AG04450 (cell line): ENCODE results near the gene GJA9. TPM values are rescaled to one million over a fixed set of nuclear protein-coding genes. Genes with fewer than 3 reads are reported as not detected.
"Not testable (repeated sequence)": the region's sequence is repeated elsewhere in the genome, so short reads cannot be mapped to it uniquely, and the experiment has no call there.

Experiments
- CTCF ChIA-PET: fragments of 300-600, 350-600 bp; formaldehyde crosslinking; extraction: SDS; loops from one replicate; lab custom pipeline; 2022; ENCODE audit warnings: antibody characterized with exemption, inconsistent platforms; lab: Charles Lee
- POLR2A ChIA-PET: fragments of 350-600 bp; formaldehyde crosslinking; extraction: SDS; loops from one replicate; lab custom pipeline; 2021; ENCODE audit warnings: antibody characterized with exemption, inconsistent platforms; lab: Yijun Ruan, JAX
- DNase-seq: peaks from one replicate; pipeline ENCODE4 v3.0.0-alpha.2; 2011; ENCODE audit warnings: low read depth, low spot score
- H3K27ac ChIP-seq: one replicate; pipeline ENCODE4 v1.5.1; 2012; ENCODE audit warnings: low read depth, low read length, control low read depth
- H3K27me3 ChIP-seq: one replicate; pipeline ENCODE4 v1.6.0; 2012; ENCODE audit warnings: low read length; ENCODE audit not compliant: control insufficient read depth, insufficient read depth
- H3K4me3 ChIP-seq: 2 replicates; pipeline ENCODE4 v1.5.1; 2011; ENCODE audit warnings: mild to moderate bottlenecking, low read depth, low read length, control low read depth
- H3K9me3 ChIP-seq: 2 replicates; pipeline ENCODE4 v1.5.1; 2012; ENCODE audit warnings: low read length; ENCODE audit not compliant: control insufficient read depth, insufficient read depth
- polyA plus RNA-seq: library from polyadenylated mRNA; depleted of rRNA; stranded (reverse); fragments of >200 nt; gene quantifications from 2 replicates; pipeline ENCODE4 v1.2.3, GENCODE V29; 2011
- TF ChIP-seq, protein P1 (sequence below): IDR thresholded peaks from 2 replicates; pipeline ENCODE4 v1.5.1; 2011; ENCODE audit warnings: low read depth, low read length, control low read depth, inconsistent platforms

GJA9 gene
- polyA plus RNA-seq, 1 experiment = not detected

DNA sequence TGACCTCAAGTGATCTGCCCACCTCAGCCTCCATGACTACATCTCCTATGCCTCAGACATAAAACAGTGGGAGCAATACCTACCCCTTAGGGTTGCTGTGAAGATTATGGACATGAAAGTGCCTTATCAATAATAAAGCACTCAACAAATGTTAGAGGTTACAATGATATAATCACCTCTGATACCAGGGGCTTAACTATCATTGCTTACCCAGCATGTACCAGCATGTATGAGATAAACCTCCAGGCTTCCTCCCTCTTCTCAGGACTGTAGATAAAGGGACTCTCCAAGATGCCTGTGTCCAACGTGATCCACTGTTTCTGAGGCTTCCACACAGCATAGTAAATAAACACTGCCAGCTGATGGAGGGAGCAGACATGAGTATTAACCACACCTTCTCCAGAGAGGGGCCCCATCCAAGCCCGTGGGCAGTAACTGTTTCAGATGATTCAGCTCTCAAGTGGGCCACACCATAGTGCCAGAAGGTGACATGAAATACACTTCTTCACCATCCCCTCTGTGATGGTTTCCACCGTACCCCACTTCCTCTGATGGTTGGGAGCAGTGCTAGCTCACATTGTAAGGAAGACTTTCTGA, 34.1 kb upstream of the GJA9 start:
- POLR2A ChIA-PET = no interaction called here
- CTCF ChIA-PET = no interaction called here
- DNase-seq = peak; percentile 15

DNA sequence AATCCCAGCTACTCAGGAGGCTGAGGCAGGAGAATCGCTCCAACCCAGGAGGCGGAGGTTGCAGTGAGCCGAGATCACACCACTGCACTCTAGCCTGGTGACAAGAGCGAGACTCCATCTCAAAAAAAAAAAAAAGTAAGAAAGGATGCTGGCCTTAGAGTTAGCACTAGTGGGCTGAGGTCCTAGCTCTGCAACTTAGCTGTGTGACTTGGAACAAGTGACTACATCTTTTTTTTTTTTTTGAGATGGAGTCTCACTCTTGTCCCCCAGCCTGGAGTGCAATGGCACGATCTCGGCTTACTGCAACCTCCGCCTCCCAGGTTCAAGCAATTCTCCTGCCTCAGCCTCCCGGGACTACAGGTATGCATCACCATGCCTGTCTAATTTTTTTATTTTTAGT, 33.5 kb upstream of the GJA9 start:
- DNase-seq, POLR2A ChIA-PET, H3K27me3 ChIP-seq, H3K27ac ChIP-seq, H3K9me3 ChIP-seq, CTCF ChIA-PET, H3K4me3 ChIP-seq: not testable (repeated sequence)

More for the DNA sequence above, 34.1 kb upstream of the GJA9 start:
- Histone ChIP-seq H3K27me3 (no peaks in the 10 kb centered on the region), H3K27ac (no peak overlapping the region), H3K4me3 (no peak overlapping the region), H3K9me3 (no peaks in the 10 kb centered on the region)
- TF ChIP-seq, protein P1, sequence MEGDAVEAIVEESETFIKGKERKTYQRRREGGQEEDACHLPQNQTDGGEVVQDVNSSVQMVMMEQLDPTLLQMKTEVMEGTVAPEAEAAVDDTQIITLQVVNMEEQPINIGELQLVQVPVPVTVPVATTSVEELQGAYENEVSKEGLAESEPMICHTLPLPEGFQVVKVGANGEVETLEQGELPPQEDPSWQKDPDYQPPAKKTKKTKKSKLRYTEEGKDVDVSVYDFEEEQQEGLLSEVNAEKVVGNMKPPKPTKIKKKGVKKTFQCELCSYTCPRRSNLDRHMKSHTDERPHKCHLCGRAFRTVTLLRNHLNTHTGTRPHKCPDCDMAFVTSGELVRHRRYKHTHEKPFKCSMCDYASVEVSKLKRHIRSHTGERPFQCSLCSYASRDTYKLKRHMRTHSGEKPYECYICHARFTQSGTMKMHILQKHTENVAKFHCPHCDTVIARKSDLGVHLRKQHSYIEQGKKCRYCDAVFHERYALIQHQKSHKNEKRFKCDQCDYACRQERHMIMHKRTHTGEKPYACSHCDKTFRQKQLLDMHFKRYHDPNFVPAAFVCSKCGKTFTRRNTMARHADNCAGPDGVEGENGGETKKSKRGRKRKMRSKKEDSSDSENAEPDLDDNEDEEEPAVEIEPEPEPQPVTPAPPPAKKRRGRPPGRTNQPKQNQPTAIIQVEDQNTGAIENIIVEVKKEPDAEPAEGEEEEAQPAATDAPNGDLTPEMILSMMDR = no peak

DNA sequence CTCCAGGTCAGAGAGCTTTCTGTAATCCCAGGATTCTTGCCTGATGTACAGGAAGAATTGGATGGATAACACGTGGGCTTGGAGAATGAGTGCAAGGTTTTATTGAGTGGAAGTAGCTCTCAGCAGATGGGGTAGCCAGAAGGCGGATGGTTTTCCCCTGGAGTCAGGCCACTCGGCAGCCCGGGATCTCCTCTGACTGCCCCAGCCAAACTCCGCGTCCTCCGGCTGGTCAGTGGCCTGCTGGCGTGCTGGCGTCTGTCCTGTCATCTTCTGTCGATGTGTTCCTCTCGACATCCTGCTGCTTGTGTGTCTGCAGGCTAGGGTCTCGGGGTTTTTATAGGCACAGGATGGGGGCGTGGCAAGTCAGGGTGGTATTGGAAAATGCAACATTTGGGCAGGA, 27.4 kb upstream of the GJA9 start:
- no peak overlapping the region for H3K27ac ChIP-seq
- CTCF ChIA-PET = no interaction called here
- no peak overlapping the region for H3K4me3 ChIP-seq
- peaks cover 4% of the 10 kb centered on the region; the same call in 1 of the 2 replicates for H3K9me3 ChIP-seq
- DNase-seq = no peak
- TF ChIP-seq, protein P1 = no peak
- POLR2A ChIA-PET = no interaction called here
- no peaks in the 10 kb centered on the region for H3K27me3 ChIP-seq

DNA sequence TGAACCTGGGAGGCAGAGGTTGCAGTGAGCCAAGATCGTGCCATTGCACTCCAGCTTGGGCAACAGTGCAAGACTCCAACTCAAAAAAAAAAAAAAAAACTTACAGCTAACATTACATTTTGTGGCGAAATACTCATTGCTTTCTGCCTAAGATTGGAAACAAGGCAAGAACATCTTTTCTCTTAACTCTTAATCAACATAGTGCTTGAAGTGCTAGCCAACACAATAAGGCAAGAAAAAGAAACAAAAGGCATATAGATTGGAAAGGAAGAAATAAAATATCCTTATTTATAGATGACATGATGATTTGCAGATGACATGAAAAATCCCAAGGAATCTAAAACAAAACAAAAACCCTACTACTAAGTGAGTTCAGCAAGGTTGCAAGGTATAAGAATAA, 24.6 kb upstream of the GJA9 start:
- CTCF ChIA-PET = no interaction called here
- H3K4me3 ChIP-seq = no peak overlapping the region
- no peak overlapping the region for H3K27ac ChIP-seq
- POLR2A ChIA-PET = no interaction called here
- H3K9me3 ChIP-seq = peaks cover 4% of the 10 kb centered on the region; the same call in 1 of the 2 replicates
- no peak for DNase-seq
- H3K27me3 ChIP-seq = no peaks in the 10 kb centered on the region
- TF ChIP-seq, protein P1 = no peak

DNA sequence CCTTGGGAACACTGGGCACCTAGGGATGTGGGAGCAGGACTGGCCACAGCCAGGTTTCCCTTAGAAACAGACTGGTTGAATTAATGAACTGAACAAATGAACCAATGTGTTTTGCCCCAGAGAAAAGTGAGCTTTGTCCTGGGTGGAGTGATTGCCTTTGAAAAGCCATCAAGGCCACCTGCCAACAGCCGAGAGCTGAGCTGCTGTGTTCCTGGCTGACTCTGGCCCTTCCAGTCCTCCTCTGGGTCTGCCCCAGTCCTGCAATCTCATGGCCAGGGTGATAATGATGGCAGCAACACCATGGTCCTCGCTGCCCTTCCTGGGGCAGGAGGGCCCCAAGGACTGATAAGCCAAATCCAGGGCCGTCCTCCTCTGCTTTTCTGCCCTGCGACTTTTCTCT, 18.2 kb upstream of the GJA9 start:
- Histone ChIP-seq H3K4me3 (no peak overlapping the region), H3K27me3 (no peaks in the 10 kb centered on the region), H3K9me3 (no peaks in the 10 kb centered on the region), H3K27ac (no peak overlapping the region)
- TF ChIP-seq, protein P1 = no peak
- CTCF ChIA-PET = no interaction called here
- POLR2A ChIA-PET = no interaction called here
- no peak for DNase-seq
